NCI-H1105 (cell line): ENCODE results near the gene MARK3.
"Not testable (repeated sequence)": the region's sequence is repeated elsewhere in the genome, so short reads cannot be mapped to it uniquely, and the experiment has no call there.

Experiments
- DNase-seq: peaks from one replicate; lab custom pipeline; 2025; lab: John Stamatoyannopoulos, UW

The MARK3 gene

GRCh38 chr14:103491691-103492090 lies 106.5 kb downstream of the MARK3 start:
- no peak for DNase-seq

GRCh38 chr14:103492156-103492925 lies 107.1 kb downstream of the MARK3 start:
- DNase-seq = no peak

GRCh38 chr14:103495854-103496253 lies 110.6 kb downstream of the MARK3 start:
- no peak for DNase-seq

DNA sequence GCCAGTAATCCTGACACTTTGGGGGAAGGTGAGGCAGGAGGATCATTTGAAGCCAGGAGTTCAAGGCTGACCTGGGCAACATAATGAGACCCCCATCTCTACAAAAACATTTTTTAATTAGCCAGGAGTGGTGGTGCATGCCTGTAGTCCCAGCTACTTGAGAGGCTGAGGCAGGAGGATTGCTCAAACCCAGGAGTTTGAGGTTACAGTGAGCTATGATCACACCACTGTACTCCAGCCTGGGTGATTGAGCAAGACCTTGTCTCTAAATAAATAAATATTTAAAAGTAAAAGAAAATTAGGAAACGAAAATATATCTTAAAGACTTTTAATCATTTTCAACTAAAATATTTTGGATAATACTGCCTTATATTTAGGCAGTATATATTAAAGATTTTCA lies 111.6 kb downstream of the MARK3 start:
- DNase-seq = no peak

GRCh38 chr14:103499709-103500108 lies 114.5 kb downstream of the MARK3 start:
- DNase-seq = no peak

DNA sequence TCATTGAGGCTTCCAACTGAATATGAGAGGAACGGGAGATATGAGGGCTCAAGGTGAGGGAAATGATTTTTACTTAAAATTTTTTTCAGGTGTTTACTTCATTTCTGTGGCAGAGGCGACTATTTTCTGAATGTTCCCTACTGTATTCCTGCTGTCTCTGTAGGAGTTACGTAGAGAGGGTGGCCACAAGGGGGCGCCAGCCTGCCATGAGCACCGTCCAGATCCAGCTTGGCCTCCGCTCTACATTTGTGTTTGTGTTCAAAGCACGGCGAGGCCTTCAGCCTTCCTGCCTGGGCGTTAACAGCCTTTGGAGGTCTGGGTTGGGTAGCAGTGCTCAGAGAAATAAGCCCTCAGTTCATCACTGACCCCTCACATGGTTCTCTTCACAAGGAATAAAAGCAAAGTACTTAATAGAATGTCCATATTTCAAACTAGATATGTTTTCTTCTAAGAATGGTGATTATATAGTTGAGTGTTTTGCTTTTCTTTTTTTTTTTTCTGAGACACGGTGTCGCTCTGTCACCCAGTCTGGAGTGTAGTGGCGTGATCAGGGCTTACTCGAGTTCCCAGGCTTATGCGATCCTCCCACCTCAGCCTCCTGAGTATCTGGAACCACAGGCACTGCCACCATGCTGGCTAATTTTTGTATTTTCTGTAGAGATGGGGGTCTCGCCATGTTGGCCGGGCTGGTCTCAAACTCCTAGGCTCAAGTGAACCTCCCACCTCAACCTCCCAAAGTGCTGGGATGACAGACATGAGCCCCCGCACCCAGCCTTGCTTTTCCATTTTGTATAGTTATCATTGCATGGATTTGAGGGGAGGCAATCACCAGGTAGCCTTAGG lies 115.2 kb downstream of the MARK3 start:
- peak; percentile 85 for DNase-seq

GRCh38 chr14:103501041-103501870 lies 116.0 kb downstream of the MARK3 start:
- DNase-seq = no peak

GRCh38 chr14:103501921-103502669 lies 116.9 kb downstream of the MARK3 start:
- no peak for DNase-seq

- no peak for DNase-seq
Observed at GRCh38 chr14:103502877-103503276, 117.7 kb downstream of the MARK3 start.

GRCh38 chr14:103503296-103503695 lies 118.1 kb downstream of the MARK3 start:
- DNase-seq = no peak

GRCh38 chr14:103504991-103505565 lies 119.9 kb downstream of the MARK3 start:
- DNase-seq = no peak

DNA sequence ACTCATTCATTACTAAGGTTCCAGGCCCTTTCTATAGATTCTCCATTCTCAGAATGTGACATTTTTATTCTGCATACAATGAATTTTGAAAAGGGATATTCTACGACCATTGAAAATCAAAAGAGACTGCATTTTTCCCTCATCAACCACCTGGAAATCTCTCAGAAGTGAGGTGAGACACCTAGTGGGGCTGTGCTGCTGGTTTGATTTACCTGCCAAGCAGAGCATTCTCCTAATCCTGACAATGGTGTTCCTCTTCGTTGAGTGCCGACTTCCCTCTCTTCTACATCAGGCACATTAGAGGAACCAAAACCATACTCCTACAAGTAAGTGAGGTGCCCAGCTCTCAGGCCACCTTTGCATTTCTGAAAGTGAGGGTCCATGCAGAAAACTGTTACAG lies 122.5 kb downstream of the MARK3 start:
- DNase-seq = no peak

DNA sequence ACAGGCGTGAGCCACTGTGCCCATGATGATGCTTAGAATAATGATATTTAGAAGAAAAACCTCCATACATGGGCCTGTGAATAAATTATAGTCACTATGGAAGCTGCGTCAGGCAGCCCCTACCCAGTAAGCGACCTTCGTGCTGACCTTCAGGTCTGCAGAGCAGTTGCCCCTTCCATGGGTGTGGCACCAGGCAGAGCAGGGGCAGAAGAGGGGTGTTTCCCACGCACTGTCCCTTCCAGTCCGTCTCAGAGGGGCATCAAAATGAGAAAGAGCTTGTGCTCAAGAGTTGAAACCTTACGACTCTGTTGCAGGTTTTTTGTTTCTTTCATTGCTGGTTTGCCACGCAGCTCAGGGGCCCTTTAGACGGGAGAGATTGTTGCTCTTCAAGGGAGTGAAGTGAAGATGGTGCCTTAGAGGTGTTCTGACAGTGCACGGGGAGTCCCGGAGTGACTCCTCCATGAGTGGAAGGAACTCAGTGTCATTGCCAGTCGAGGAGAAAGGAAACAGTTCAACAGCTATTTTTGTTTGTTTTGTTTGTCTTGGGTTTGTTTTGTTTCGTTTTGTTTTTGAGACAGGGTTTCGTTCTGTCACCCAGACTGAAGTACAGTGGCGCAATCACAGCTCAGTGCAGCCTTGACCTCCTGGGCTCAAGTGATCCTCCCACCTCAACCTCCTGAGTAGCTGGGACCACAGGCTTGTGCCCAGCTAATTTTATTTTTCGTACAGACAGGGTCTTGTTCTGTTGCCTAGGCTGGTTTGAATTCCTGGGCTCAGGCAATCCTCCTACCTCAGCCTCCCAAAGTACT lies 123.5 kb downstream of the MARK3 start:
- no peak for DNase-seq

DNA sequence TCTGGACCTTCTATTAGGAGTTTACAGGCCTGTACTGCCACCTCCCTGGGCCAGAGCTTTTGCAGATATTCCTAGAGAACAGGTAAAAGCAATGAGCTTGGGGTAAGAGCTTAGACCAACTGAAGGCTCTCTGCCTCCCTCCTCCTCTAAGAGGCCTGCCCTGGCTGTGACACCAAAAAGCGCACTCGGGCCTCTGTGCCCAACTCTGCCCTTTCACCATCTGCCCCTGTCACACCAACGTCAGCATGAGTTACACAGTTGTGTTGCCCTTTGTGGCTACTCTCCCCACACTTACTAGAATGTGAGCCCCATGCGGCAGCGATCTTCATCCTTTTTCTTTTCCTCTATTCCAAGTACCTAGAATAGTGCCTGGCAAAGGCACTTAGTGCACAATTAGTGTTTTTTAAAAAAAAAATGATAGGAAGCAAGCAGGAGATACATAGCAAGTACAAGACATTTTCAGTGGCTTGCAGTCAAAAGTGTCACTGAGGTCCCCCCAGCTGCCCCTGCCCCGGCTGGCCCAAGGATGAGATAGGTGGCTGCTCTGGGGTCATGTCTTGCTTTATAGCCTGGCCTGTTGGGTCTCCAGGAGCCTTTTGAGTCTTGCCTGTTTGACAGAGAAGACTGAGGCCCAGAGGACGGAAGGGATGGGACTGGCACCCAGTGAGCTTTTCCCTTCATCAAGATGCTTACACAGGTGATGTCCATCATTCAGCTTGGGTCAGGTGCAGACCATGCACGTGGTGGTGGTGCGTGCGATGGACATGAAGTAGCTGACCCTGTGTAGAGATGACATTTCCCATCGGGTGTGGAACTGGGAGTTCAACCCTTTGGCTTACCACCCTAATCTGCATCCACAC lies 124.9 kb downstream of the MARK3 start:
- DNase-seq = no peak

DNA sequence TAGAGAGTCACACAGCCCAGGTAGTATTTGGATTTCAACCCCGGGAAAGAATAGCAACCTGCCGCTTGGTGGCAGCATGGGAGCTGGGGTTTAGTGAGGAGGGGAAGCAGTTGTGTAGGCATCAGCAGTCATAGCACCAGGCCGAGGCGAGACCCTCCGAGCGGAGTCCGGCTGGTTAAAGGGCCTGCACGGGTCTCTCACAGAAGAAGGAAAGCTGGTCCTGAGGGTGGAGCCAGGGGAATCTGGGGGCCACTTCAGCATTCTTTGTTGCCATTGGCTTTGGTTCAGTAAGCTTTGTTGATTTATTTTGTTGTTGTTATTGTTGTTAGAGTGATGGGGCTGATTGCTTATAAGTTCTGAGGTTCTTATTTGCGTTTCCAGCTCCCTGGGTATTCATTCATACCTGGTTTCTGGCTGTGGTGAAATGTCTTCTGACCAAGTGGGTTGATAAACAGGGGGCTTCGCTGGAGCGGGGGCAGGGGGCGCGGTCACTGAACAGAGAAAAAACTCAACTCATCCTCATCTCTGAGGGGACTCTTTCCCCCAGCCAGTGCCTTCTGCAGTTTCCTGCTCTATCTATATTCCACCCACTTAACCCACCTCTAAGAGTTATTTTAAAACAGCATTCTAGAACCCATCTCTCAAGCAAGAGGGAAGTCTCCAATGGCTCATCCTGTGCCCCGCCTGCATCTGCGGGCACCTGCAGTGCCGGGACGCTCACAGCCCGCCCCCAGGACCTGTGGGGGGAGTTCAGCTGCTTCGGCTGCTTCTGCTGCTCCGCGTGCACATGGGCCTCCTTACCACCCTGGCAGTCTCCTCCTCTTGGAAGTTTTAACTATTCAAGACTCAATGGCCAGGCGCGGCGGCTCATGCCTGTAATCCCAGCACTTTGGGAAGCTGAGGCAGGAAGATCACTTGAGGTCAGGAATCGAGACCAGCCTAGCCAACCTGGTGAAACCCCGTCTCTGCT lies 125.8 kb downstream of the MARK3 start:
- no peak for DNase-seq

DNA sequence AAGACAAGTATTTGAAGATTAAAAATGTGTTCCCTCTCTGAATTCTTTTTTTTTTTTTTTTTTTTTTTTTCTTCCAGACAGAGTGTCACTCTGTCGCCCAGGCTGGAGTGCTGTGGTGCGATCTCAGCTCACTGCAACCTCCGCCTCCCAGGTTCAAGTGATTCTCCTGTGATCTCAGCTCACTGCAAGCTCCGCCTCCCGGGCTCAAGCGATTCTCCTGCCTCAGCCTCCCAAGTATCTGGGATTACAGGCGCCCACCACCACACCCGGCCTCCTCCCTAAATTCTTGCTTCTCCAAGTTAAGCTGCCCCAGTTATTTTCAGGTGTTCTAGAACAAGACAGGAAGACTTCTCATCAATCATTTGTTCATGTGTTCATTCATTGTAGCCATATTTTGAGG lies 127.0 kb downstream of the MARK3 start:
- not testable (repeated sequence) for DNase-seq

DNA sequence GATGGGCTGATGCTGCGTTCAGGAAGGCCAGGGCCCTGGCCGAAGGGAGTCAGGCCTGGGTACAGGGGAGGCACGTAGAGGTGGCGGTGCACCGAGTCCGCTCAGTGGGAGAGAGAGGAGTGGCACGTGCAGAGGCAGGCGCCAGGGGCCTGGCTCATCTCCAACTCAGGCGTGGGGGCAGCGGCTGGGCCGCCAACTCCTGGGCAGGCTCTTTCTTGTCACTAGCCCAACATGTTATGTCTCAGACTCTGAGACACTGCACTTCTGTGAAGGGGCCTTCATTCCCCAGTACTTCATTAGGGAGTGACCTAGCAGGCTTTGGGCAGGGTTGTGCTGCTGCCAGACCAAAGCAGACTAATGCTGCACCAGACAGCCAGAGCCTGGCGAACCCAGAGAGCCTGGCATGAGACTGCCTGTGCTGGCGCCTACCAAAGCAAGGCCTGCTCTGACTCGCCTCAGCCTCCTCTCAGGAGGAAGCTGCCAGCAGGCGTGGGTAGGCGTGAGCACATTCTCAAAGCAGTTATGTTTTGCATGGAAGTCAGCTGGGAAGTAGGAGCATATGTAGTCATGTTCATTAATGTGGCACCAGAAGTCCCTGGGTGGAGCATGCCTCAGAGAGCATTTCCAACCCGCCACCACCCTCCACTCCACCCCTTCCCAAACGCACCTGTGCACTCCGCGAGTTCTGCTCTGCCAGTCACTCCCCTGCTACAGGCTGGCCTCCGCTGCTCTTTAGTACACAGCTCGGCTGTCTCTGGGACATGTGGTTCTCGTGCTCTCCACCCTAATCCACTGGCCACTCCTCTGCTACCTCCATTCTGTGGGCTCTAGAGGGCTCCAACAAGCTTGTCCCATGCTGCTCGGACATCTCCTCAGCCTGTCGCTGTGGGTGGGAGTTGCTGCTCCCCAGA lies 127.7 kb downstream of the MARK3 start:
- DNase-seq = peak; percentile 94
